T-helper 1 cell (primary cell): ENCODE data around the gene AOPEP.

ENCODE experiments used
- DNase-seq, 5 donors: peaks; one replicate each; pipeline ENCODE4 v3.0.0-alpha.2; 2012 to 2020

The AOPEP gene

GRCh38 chr9:94851467-94851866 lies 125.0 kb downstream of the AOPEP start:
- no peak for DNase-seq

- no peak for DNase-seq
Measured at GRCh38 chr9:94851892-94852291, 125.4 kb downstream of the AOPEP start.

GRCh38 chr9:94852373-94852772 lies 125.9 kb downstream of the AOPEP start:
- DNase-seq: no peak

- DNase-seq: no peak
Measured at GRCh38 chr9:94853887-94854286, 127.4 kb downstream of the AOPEP start.

- DNase-seq: no peak
Measured at GRCh38 chr9:94855903-94856302, 129.4 kb downstream of the AOPEP start.

GRCh38 chr9:94857791-94858190 lies 131.3 kb downstream of the AOPEP start:
- no peak for DNase-seq

GRCh38 chr9:94859226-94859625 lies 132.7 kb downstream of the AOPEP start:
- DNase-seq: no peak

- DNase-seq: no peak
Measured at GRCh38 chr9:94859891-94860290, 133.4 kb downstream of the AOPEP start.

GRCh38 chr9:94860678-94861588 lies 134.4 kb downstream of the AOPEP start:
- DNase-seq: peak; percentile 29 to 96 (median 53)

GRCh38 chr9:94861589-94862272 lies 135.2 kb downstream of the AOPEP start:
- DNase-seq: no peak

GRCh38 chr9:94864196-94864595 lies 137.7 kb downstream of the AOPEP start:
- DNase-seq: no peak

- DNase-seq: no peak
Measured at GRCh38 chr9:94864862-94865509, 138.5 kb downstream of the AOPEP start.

- DNase-seq: no peak
Measured at GRCh38 chr9:94865582-94866452, 139.3 kb downstream of the AOPEP start.

GRCh38 chr9:94866770-94867169 lies 140.3 kb downstream of the AOPEP start:
- DNase-seq: no peak

GRCh38 chr9:94867281-94867841 lies 140.9 kb downstream of the AOPEP start:
- no peak for DNase-seq

GRCh38 chr9:94867842-94868312 lies 141.4 kb downstream of the AOPEP start:
- DNase-seq: no peak

- DNase-seq: no peak
Measured at GRCh38 chr9:94868464-94868863, 142.0 kb downstream of the AOPEP start.

- no peak for DNase-seq
Measured at GRCh38 chr9:94869415-94869843, 142.9 kb downstream of the AOPEP start.

- no peak for DNase-seq
Measured at GRCh38 chr9:94870465-94870792, 143.9 kb downstream of the AOPEP start.

GRCh38 chr9:94870793-94871558 lies 144.5 kb downstream of the AOPEP start:
- peak in 4 of 5 donors; percentile 26 to 74 (median 42) for DNase-seq
